Smooth muscle cell (in vitro differentiated cells): ENCODE results near the gene NFATC4. TPM values are rescaled to one million over a fixed set of nuclear protein-coding genes. Genes with fewer than 3 reads are reported as not detected.

Experiments used
- DNase-seq: peaks from one replicate; lab custom pipeline; 2025; ENCODE audit not compliant: unreplicated experiment; lab: John Stamatoyannopoulos, UW
- H2AFZ ChIP-seq: fragments of 200-600 bp; sonication (generic); 2 replicates; pipeline ENCODE4 v1.6.0; 2016; ENCODE audit warnings: antibody characterized with exemption, low read depth, mild to moderate bottlenecking
- H3F3A ChIP-seq: fragments of 200-600 bp; sonication (generic); 2 replicates; pipeline ENCODE4 v1.6.0; 2017; ENCODE audit warnings: antibody characterized with exemption, low read depth
- H3K27ac ChIP-seq: fragments of 200-600 bp; sonication (generic); 2 replicates; pipeline ENCODE4 v1.5.1; 2016; ENCODE audit warnings: low read depth, mild to moderate bottlenecking
- H3K27me3 ChIP-seq: fragments of 200-600 bp; sonication (generic); 2 replicates; pipeline ENCODE4 v1.6.1; 2016; ENCODE audit warnings: low read depth, mild to moderate bottlenecking
- H3K36me3 ChIP-seq: fragments of 200-600 bp; sonication (generic); 2 replicates; pipeline ENCODE4 v1.5.1; 2016; ENCODE audit warnings: low read depth
- H3K4me1 ChIP-seq: fragments of 200-600 bp; sonication (generic); 2 replicates; pipeline ENCODE4 v1.5.1; 2016; ENCODE audit warnings: low read depth
- H3K4me2 ChIP-seq: fragments of 200-600 bp; sonication (generic); 2 replicates; pipeline ENCODE4 v1.6.0; 2016; ENCODE audit warnings: mild to moderate bottlenecking
- H3K4me3 ChIP-seq: fragments of 200-600 bp; sonication (generic); 2 replicates; pipeline ENCODE4 v1.5.1; 2016; ENCODE audit warnings: mild to moderate bottlenecking
- H3K79me2 ChIP-seq: fragments of 200-600 bp; sonication (generic); 2 replicates; pipeline ENCODE4 v1.6.0; 2016; ENCODE audit warnings: low read depth, mild to moderate bottlenecking
- H3K9ac ChIP-seq: fragments of 200-600 bp; sonication (generic); 2 replicates; pipeline ENCODE4 v1.6.0; 2016; ENCODE audit warnings: low read depth
- H3K9me3 ChIP-seq: fragments of 200-600 bp; sonication (generic); replicated peaks from 2 replicates; pipeline ENCODE4 v1.5.1; 2016; ENCODE audit warnings: low read depth
- H4K20me1 ChIP-seq: fragments of 200-600 bp; sonication (generic); 2 replicates; pipeline ENCODE4 v1.6.0; 2016; ENCODE audit warnings: low read depth
- WGBS: methylation state at CpG from one replicate; pipeline ENCODE4 v1.1.7; 2016; ENCODE audit warnings: low lambda C conversion rate; 5-methylcytosine and 5-hydroxymethylcytosine counted together
- polyA plus RNA-seq: library from polyadenylated mRNA; unstranded; fragments of >200 nt; fragmentation: Nextera tagmentation; extraction: Ambion mirVana; gene quantifications from 2 replicates; pipeline ENCODE4 v1.2.1, GENCODE V29; 2016
- total RNA-seq: library from RNA; depleted of rRNA; stranded (reverse); fragments of >200 nt; gene quantifications from 2 replicates; pipeline ENCODE4 v1.2.3, GENCODE V29; 2014
- TF ChIP-seq, protein P1 (sequence below): fragments of 200-600 bp; sonication (generic); IDR thresholded peaks from 2 replicates; pipeline ENCODE4 v1.5.1; 2017; ENCODE audit warnings: borderline replicate concordance, mild to moderate bottlenecking, antibody characterized with exemption; ENCODE audit not compliant: insufficient read depth, poor library complexity, severe bottlenecking

NFATC4 gene
- total and polyA plus RNA-seq, 2 experiments from 2014 or later: 44.6 to 84.7 TPM

DNA sequence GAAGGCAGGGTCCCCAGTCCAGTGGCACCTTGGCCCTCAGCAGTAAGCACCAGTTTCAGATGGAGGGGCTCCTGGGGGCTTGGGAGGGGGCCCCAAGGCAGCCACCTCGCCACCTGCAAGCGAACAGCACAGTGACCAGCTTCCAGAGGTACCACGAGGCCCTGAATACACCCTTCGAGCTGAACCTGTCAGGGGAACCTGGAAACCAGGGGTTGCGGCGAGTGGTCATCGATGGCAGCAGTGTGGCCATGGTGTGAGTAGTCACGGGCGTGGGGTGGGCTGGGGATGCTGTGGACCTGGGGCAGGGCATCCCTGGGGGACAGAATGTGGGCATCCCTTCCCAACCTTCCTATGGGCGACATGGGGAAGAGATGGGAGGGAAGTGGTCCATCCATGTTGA is 42.0 kb downstream of the NFATC4 start:
- H3K27me3 ChIP-seq: no peaks in the 10 kb centered on the region
- TF ChIP-seq, protein P1, sequence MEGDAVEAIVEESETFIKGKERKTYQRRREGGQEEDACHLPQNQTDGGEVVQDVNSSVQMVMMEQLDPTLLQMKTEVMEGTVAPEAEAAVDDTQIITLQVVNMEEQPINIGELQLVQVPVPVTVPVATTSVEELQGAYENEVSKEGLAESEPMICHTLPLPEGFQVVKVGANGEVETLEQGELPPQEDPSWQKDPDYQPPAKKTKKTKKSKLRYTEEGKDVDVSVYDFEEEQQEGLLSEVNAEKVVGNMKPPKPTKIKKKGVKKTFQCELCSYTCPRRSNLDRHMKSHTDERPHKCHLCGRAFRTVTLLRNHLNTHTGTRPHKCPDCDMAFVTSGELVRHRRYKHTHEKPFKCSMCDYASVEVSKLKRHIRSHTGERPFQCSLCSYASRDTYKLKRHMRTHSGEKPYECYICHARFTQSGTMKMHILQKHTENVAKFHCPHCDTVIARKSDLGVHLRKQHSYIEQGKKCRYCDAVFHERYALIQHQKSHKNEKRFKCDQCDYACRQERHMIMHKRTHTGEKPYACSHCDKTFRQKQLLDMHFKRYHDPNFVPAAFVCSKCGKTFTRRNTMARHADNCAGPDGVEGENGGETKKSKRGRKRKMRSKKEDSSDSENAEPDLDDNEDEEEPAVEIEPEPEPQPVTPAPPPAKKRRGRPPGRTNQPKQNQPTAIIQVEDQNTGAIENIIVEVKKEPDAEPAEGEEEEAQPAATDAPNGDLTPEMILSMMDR: no peak
- no peaks in the 10 kb centered on the region for H3K36me3 ChIP-seq
- H2AFZ ChIP-seq: no peak overlapping the region
- H3K79me2 ChIP-seq: peaks cover 11% of the 10 kb centered on the region
- WGBS: 99% methylated on average over 10 of the region's 10 CpGs
- H3K4me2 ChIP-seq: no peak overlapping the region
- no peaks in the 10 kb centered on the region for H3K4me1 ChIP-seq
- H3K9me3 ChIP-seq: no peaks in the 10 kb centered on the region
- no peak overlapping the region for H3K4me3 ChIP-seq
- H4K20me1 ChIP-seq: peaks cover 24% of the 10 kb centered on the region
- H3K27ac ChIP-seq: no peak overlapping the region
- no peaks in the 10 kb centered on the region for H3F3A ChIP-seq
- no peak overlapping the region for H3K9ac ChIP-seq
- DNase-seq: no peak

DNA sequence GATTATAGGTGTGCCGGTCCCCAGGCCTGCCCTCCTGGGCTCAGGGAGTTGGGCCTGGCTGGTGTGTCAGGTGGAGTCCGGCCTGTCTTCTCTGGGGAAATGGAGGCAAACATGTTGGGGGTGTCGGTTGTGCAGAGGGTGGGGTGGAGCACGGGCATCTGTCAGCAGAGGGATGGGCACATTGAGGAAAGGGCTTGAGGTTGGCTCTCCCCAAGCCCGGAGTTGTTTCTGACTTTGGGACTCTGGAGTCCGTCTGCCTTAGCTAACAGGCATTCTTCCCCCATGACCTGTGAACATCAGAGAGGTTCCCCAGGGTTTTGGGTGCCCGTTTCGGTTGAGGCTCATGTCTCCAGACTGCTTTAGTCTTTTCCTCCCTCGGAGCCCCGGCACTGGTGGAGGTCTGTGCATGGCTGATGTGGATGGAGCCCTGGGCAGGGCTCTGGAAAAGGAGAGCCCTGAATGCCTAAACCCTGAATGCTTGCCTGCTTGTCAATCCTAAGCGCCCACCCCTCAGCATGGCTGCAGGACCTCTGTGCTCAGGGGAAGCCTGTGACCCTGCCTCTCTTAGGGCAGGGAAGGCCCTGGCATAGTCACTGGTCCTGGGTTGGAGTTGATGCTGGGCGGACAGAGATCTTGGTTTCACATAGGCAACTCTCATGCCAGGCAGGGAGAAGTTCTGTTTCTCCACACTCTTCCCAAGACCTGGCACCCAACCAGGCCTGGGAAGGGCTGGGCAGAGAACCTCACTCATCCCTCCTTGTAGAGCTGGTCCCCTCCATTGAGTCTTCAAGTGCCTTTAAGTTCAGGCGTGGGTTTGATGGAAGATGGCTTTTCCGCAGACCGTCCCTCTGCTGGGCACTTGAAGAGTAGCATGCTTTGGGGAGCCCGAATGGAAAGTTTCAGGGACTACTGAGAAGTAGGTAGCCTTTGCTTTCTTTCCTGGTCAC is 43.7 kb downstream of the NFATC4 start:
- 78% methylated on average over 16 of the region's 16 CpGs for WGBS
- no peak overlapping the region for H3K9ac ChIP-seq
- H3K9me3 ChIP-seq: no peaks in the 10 kb centered on the region
- H4K20me1 ChIP-seq: peaks cover 12% of the 10 kb centered on the region
- no peak overlapping the region for H3K4me2 ChIP-seq
- H2AFZ ChIP-seq: no peak overlapping the region
- H3K4me3 ChIP-seq: no peak overlapping the region
- no peaks in the 10 kb centered on the region for H3K27me3 ChIP-seq
- no peaks in the 10 kb centered on the region for H3K79me2 ChIP-seq
- no peak overlapping the region for H3K27ac ChIP-seq
- TF ChIP-seq, protein P1: peak; percentile 43
- DNase-seq: no peak
- peaks cover 6% of the 10 kb centered on the region for H3F3A ChIP-seq
- H3K36me3 ChIP-seq: no peaks in the 10 kb centered on the region
- H3K4me1 ChIP-seq: no peaks in the 10 kb centered on the region

DNA sequence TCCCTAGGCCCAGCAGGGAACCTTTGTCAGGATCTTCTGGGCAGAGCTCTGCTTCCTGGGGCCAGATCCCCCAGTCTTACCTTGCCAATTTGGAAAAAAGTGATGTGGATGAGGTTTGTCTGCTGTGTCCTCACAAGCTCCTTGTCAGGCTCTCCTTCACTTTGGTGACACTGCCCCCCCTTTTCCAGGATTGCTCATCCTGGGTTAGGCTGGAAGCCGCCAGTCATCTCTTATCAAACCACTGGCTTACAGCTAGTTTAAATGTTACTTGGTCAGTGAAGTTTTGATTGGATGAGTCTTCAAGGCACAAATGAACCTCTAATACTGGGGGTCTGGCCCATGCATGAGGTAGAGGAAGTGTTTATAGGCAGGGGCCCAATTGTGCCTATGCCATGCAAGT is 46.1 kb downstream of the NFATC4 start:
- Histone ChIP-seq H3K4me2 (no peak overlapping the region), H3K27me3 (no peaks in the 10 kb centered on the region), H3K36me3 (no peaks in the 10 kb centered on the region), H3K4me1 (no peaks in the 10 kb centered on the region), H4K20me1 (no peaks in the 10 kb centered on the region), H3F3A (peaks cover 6% of the 10 kb centered on the region), H3K27ac (no peak overlapping the region), H3K9ac (no peak overlapping the region), H3K4me3 (no peak overlapping the region), H2AFZ (no peak overlapping the region), H3K79me2 (no peaks in the 10 kb centered on the region), H3K9me3 (no peaks in the 10 kb centered on the region)
- WGBS: 41% methylated on average over 1 of the region's 1 CpG
- no peak for DNase-seq
- TF ChIP-seq, protein P1: no peak
